K562 (cell line): ENCODE data around the gene XPOT. TPM values are rescaled to one million over a fixed set of nuclear protein-coding genes. Genes with fewer than 3 reads are reported as not detected.

ENCODE experiments used
- ATF7 ChIP-seq: fragments of 450-650 bp; IDR thresholded peaks from 2 replicates; pipeline ENCODE4 v1.7.1; 2014; ENCODE audit warnings: mild to moderate bottlenecking, moderate library complexity
- CTCFL ChIP-seq: IDR thresholded peaks from 2 replicates; pipeline ENCODE4 v1.6.1; 2011; ENCODE audit warnings: borderline replicate concordance, low read depth, mild to moderate bottlenecking, moderate library complexity, low read length; ENCODE audit not compliant: insufficient read depth, poor library complexity, severe bottlenecking
- E4F1 ChIP-seq: fragments of 250-450 bp; sonication (Bioruptor Pico); IDR thresholded peaks from 2 replicates; pipeline ENCODE4 v1.5.0; 2021; ENCODE audit warnings: mild to moderate bottlenecking, borderline replicate concordance
- HNRNPL ChIP-seq: fragments of 200-400 bp; formaldehyde crosslinking; IDR thresholded peaks from 2 replicates; pipeline ENCODE4 v1.6.1; 2017; ENCODE audit warnings: low read depth, mild to moderate bottlenecking, low read length
- HSF4 ChIP-seq: fragments of 250-450 bp; sonication (Bioruptor Pico); IDR thresholded peaks from 2 replicates; pipeline ENCODE4 v2.1.2; 2022; ENCODE audit warnings: mild to moderate bottlenecking, moderate library complexity, borderline replicate concordance
- ID3 ChIP-seq, 2 experiments: fragments of 250-450 bp in 1 of 2; fragments of 450-650 bp in 1 of 2; sonication (Bioruptor Pico) in 1 of 2; IDR thresholded peaks; 2 replicates each; pipeline versions ENCODE4 v1.6.1 to v1.8.0; 2016 to 2021; ENCODE audit warnings: mild to moderate bottlenecking in 2 of 2, moderate library complexity in 2 of 2, missing compliant biosample characterization in 1 of 2, missing genetic modification characterization in 1 of 2
- MECOM ChIP-seq: fragments of 250-450 bp; sonication (Bioruptor Pico); IDR thresholded peaks from 2 replicates; pipeline ENCODE4 v1.8.0; 2022; ENCODE audit warnings: inconsistent platforms
- PRDM10 ChIP-seq: fragments of 450-650 bp; IDR thresholded peaks from 2 replicates; pipeline ENCODE4 v1.6.1; 2018; ENCODE audit not compliant: partially characterized antibody
- PYGO2 ChIP-seq: fragments of 450-650 bp; IDR thresholded peaks from 2 replicates; pipeline ENCODE4 v1.6.1; 2016; ENCODE audit warnings: mild to moderate bottlenecking, missing genetic modification characterization, moderate library complexity, missing compliant biosample characterization
- YY1 ChIP-seq, 3 experiments: IDR thresholded peaks; 2 replicates each; pipeline ENCODE4 v1.6.1; 2011; ENCODE audit warnings: low read length in 2 of 3, mild to moderate bottlenecking in 2 of 3, moderate library complexity in 2 of 3, borderline replicate concordance in 1 of 3, control low read depth in 1 of 3, low read depth in 1 of 3; ENCODE audit not compliant: insufficient read depth in 3 of 3, insufficient replicate concordance in 2 of 3, control insufficient read depth in 1 of 3, insufficient read length in 1 of 3; ENCODE audit errors: extremely low read depth in 1 of 3
- ZBTB12 ChIP-seq: fragments of 250-450 bp; sonication (Bioruptor Pico); IDR thresholded peaks from 2 replicates; pipeline ENCODE4 v1.4.0; 2020
- ZNF280B ChIP-seq: fragments of 250-450 bp; sonication (Bioruptor Pico); IDR thresholded peaks from 2 replicates; pipeline ENCODE4 v1.5.1; 2021; ENCODE audit warnings: mild to moderate bottlenecking
- polyA plus RNA-seq, 8 experiments: library from polyadenylated mRNA; depleted of rRNA in 4 of 8; stranded (reverse) in 5 of 8; unstranded in 3 of 8; fragments of >200 nt; fragmentation: Nextera tagmentation in 2 of 8; fragmentation: Illumina TruSeq in 1 of 8; extraction: Ambion mirVana in 2 of 8; extraction: Trizol in 1 of 8; gene quantifications; 2 replicates each; pipeline versions ENCODE4 v1.2.1 to v1.2.3, GENCODE V29; 2011 to 2014; ENCODE audit warnings: inconsistent platforms in 1 of 8, missing spikeins in 1 of 8
- total RNA-seq, 7 experiments: library from RNA; depleted of rRNA in 6 of 7; stranded (reverse); fragments of >200 nt in 6 of 7; fragmentation: Illumina TruSeq in 2 of 7; extraction: Trizol in 2 of 7; gene quantifications; 2 replicates each; pipeline versions ENCODE4 v1.2.1 to v1.2.3, GENCODE V29; 2011 to 2021; ENCODE audit warnings: low replicate concordance in 1 of 7

The XPOT gene
- total and polyA plus RNA-seq, 9 of the 15 experiments (the other 6 are each of a cell fraction or from before 2014, with no cell fraction given), result 26.2 to 192 (median 102) TPM

- TF ChIP-seq HSF4 (CRISPR knock-in tag), result no peak
- TF ChIP-seq ID3 (CRISPR knock-in tag; IDR thresholded peaks at IDR 0.05), result no peak
- TF ChIP-seq ID3 (tag; IDR thresholded peaks at IDR 0.05), result no peak
- no peak for TF ChIP-seq PYGO2 (tag)
- TF ChIP-seq YY1 (IDR thresholded peaks at IDR 0.05; ENCODE audit: borderline replicate concordance in 1 of 3, control insufficient read depth in 1 of 3, extremely low read depth in 1 of 3, insufficient read depth in 3 of 3, insufficient read length in 1 of 3, insufficient replicate concordance in 2 of 3, low read depth in 1 of 3, low read length in 2 of 3), result peak in 2 of 3 experiments; percentile 40 to 74
- no peak for TF ChIP-seq MECOM
- no peak for TF ChIP-seq ZNF280B
- peak; percentile 82 for TF ChIP-seq ATF7
- TF ChIP-seq ZBTB12 (CRISPR knock-in tag), result no peak
- peak; percentile 70 for TF ChIP-seq CTCFL
- TF ChIP-seq HNRNPL, result no peak
- TF ChIP-seq E4F1, result no peak
- no peak for TF ChIP-seq PRDM10
Measured at GRCh38 chr12:64403707-64404469, at the start of gene XPOT (continued).
